ENCODE data around the gene PRR3.
"Not testable (repeated sequence)": the region's sequence is repeated elsewhere in the genome, so short reads cannot be mapped to it uniquely, and the experiment has no call there.

PRR3 gene

DNA sequence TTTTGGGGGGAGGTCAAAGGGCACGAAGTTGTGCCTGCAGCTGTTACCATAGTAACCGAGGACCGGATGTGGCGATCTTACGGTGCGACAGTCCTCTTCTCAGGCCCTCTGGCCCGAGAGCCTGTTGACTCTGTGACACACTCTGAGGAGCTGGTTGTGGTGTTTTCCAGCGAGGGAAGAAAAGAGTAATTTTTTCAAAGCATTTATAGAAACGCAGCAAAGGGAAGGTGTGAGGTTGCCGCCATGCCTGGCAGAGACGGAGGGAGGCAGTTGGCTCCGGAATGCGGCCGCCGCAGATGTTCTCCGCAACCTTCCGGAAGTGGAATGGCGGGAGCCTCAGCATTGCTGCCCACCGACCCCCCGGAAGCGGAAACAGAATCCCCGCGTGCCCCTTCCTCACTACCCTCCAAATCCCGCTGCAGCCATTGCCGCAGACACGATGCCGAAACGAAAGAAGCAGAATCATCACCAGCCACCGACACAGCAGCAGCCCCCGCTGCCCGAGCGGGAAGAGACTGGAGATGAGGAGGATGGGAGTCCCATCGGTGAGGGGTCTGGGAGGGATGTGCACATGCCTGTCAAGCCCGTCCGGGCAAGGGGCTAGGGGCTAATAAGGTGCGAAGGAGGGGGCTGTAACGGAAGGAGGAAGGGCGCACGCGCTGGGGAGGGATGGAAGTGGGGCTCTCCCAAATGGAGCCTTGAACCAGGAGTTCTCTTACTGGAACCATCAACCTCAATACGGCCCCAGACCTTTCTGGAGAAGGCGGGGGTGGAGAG lies at the start of gene PRR3:
Gene PRR3, plus strand, starts transcription at position 390 of the 777 bp plus-strand sequence. Its CDS starts 50 bp downstream, at position 440.
- peak; percentile 90 for DNase-seq

DNA sequence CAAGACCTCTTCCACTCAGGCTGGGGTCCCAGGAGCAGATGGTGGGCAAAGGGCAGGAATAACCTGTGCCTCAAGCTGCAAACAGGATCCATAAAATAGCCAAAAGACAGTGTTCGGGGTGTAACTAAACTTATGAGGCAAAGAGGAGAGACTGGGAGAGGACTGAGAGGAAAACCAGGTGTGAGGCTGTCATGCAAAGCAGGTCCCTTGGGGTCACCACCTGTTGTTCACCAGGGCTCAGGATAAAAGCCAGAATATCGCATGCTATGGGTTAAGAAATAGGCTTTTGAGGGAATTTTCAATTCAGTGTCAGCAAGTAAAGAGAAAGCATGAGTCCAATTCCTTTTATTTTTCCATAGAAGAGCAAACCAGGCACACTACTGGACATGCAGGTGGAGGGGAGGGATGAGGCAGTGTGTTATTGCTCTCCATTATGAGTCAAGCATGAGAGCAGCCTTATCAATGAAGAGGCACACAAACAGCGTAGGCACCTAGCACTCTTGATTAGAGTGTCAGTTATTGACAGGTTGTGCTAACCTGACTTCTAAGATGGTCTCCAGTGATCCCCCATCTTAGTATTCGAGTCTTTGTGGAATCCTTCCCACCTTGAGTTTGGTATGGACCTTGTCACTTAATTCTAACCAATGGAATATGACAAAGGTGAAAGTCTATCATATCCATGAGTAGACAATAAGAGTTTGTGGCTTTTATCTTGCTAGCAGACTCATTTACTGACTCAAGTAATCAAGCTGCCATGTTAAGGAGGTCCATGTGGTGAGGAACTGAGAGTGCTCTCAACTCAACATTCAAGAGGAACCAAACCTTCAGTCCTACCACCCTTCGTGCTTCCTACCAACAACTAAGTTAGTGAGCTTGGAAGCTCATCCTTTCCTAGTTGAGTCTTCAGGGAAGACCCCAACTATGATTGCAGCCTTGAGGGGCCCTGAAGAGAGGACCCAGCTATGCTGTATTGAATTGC lies 49.0 kb upstream of the PRR3 start:
- no peak for DNase-seq

DNA sequence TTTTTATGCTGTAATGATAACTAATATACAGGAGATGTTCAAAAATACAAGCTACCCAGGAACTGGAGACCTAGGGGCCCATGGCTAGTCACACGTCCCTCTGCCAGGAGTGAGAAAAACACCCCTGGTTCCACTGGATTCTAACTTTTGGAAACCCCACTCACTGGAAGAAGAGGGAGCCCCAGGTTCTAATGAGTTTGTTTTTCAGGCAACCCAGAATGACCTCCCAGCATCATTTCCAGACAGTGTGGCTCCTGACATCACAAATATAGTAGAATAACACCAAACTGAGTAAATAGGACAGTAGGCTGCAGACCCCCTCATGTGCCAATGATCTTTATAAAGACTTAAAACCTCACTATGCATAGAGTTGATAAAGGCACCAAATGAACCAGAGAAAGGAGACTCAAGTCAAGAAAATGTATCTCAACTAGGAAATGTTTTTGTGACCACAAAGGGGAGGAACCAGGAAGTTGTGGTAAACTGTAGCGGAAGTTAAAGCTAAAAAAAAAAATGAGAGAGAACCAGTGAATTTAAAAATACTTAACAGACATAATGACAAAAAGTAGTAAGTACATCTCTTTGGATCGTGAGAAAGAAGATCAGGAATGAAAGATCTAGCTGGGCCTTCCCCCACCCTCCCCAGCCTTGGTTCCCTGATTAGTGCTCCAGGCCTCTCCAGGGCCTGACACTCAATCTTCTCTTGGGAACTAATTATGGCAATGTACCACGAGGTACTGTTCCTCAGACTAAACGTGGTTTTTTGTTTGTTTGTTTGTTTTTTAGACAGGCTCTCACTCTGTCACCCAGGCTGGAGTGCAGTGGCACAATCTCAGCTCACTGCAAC lies 48.0 kb upstream of the PRR3 start:
- DNase-seq: no peak

- DNase-seq: no peak
Measured at GRCh38 chr6:30510419-30511168, 46.5 kb upstream of the PRR3 start.

- no peak for DNase-seq
Measured at GRCh38 chr6:30511169-30511546, 45.9 kb upstream of the PRR3 start.

GRCh38 chr6:30513451-30513850 lies 43.6 kb upstream of the PRR3 start:
- DNase-seq: no peak

- no peak for DNase-seq
Measured at GRCh38 chr6:30515106-30515505, 42.0 kb upstream of the PRR3 start.

DNA sequence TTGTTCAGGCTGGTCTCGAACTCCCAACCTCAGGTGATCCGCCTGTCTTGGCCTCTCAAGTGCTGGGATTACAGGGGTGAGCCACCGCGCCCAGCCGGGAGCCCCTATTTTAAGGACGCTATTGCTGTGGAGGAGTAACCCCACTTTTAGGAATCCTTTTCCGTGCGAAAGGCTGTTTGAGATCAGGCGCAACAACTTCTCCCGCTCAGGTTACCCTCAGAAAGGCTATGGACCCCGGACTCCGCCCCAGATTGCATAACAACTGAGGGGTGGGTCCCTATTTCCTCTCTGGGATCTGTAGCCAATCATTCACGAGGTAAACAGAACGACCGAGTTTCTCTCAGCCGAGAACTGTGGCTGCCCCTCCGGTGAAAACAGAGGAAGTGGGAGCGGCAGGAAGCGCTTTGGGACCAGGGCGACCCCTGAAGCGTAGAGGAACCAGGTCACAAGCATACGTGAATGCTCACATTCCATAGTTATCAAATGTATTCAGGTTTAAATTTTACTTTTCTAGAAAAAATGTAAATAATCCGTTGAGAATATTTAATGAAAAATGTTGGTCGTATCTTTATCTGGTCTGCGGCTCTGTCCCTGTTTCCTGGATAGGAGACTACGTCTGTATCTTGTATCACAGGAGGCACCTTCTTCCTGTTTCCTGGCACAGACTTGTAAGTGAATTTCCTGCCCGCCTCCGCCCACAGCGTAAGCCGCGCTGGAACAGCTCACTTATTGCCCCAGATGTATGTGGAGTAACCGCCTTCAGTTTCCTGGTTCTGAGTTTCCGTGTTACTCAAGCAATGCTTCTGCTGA lies 40.9 kb upstream of the PRR3 start:
- peak; percentile 73 for DNase-seq

DNA sequence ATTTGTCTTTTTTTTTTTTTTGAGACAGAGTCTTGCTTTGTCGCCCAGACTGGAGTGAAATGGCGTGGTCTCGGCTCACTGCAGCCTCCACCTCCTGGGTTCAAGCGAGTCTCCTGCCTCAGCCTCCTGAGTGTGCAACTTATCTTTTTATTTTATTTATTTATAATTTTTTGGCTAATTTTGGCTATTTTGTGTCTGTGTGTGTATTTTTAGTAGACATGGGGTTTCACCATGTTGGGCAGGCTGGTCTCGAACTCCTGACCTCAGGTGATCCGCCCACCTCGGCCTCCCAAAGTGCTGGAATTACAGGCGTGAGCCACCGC lies 40.4 kb upstream of the PRR3 start:
- not testable (repeated sequence) for DNase-seq

- DNase-seq: not testable (repeated sequence)
Measured at GRCh38 chr6:30517767-30518504, 39.2 kb upstream of the PRR3 start.

- DNase-seq: not testable (repeated sequence)
Measured at GRCh38 chr6:30518505-30519145, 38.5 kb upstream of the PRR3 start.

DNA sequence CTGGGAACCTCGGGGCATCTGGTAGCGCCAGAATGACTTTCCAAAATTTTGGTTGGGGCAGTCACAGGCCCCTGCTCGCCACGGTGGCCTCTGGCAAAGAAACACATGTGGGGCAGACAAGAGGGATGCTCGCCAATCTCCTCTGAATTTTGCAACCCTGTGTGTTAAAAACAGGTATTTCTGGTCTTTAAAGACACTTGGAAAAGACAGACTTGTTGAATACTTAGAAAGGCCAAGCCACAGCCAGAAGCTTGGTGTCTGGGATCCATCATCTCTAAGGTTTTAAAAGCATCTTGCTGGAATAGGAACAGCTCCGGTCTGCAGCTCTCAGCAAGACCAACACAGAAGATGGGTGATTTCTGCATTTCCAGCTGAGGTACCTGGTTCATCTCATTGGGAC lies 36.6 kb upstream of the PRR3 start:
- DNase-seq: no peak

DNA sequence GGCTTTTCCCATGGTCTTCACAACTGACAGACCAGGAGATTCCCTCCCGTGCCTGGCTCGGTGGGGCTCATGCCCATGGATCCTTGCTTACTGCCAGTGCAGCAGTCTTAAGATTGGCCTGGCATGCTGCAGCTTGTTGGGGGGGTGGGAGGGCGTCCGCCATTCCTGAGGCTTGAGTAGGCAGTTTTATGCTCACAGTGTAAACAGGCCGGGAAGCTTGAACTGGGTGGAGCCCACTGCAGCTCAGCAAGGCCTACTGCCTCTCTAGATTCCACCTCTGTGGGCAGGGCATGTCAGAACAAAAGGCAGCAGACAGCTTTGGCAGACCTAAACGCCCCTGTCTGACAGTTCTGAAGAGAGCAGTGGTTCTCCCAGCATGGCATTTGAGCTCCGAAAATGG lies 36.0 kb upstream of the PRR3 start:
- DNase-seq: not testable (repeated sequence)

- not testable (repeated sequence) for DNase-seq
Measured at GRCh38 chr6:30521952-30522351, 35.1 kb upstream of the PRR3 start.

GRCh38 chr6:30526444-30526843 lies 30.7 kb upstream of the PRR3 start:
- not testable (repeated sequence) for DNase-seq

- DNase-seq: not testable (repeated sequence)
Measured at GRCh38 chr6:30529349-30529875, 27.7 kb upstream of the PRR3 start.

DNA sequence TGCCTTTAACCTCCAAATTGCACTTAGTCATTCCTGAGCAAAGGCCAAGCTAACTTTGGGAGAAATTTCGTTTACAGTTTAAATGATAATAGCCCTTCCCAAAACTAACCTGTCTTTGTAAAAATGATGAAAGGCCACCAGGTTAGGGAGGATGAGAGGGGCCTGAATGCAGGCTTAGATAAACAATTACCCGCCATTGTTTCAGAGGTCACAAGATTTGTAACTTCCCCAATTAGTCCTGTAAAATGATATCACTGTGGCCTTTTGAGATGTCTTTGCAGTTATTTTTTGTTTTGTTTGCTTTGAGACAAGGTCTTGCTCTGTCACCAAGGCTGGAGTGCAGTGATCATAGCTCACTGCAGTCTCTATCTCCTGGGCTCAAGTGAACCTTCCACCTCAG lies 27.1 kb upstream of the PRR3 start:
- DNase-seq: no peak

GRCh38 chr6:30533460-30534294 lies 23.4 kb upstream of the PRR3 start:
- no peak for DNase-seq

GRCh38 chr6:30537931-30538330 lies 19.2 kb upstream of the PRR3 start:
- DNase-seq: no peak

All from NCI-H774 (cell line).